HEK293 (cell line): ENCODE data around the gene KCNC2.

Experiments used
- YY1 ChIP-seq: fragments of 450-650 bp; formaldehyde crosslinking; IDR thresholded peaks from 2 replicates; pipeline ENCODE4 v1.5.1; 2018; ENCODE audit warnings: missing biosample characterization, missing genetic modification characterization
- ZNF521 ChIP-seq: fragments of 450-650 bp; formaldehyde crosslinking; IDR thresholded peaks from 2 replicates; pipeline ENCODE4 v1.5.1; 2017; ENCODE audit warnings: missing biosample characterization, mild to moderate bottlenecking, missing genetic modification characterization
- ZNF777 ChIP-seq: fragments of 450-650 bp; formaldehyde crosslinking; IDR thresholded peaks from 2 replicates; pipeline ENCODE4 v1.5.1; 2017; ENCODE audit warnings: missing biosample characterization, missing genetic modification characterization, borderline replicate concordance

- no peak for TF ChIP-seq ZNF777 (tag by site-specific recombination)
- TF ChIP-seq YY1 (tag by site-specific recombination): no peak
- no peak for TF ChIP-seq ZNF521 (tag by site-specific recombination)
Measured at GRCh38 chr12:75177997-75178396, 31.6 kb downstream of the KCNC2 start.
